MCF 10A (cell line): ENCODE measurements around the gene PATJ. TPM values are rescaled to one million over a fixed set of nuclear protein-coding genes. Genes with fewer than 3 reads are reported as not detected.

Experiments
- BruUV-seq: library from RNA; stranded (reverse); fragments of 400-500 nt; replicated peaks from 2 replicates; lab custom pipeline; 2021; lab: Mats Ljungman, UMichigan
- CTCF ChIA-PET: fragments of 300-600 bp; sonication (Branson Sonifier 250); formaldehyde crosslinking; extraction: SDS; loops from one replicate; lab custom pipeline; 2021; ENCODE audit warnings: antibody characterized with exemption, inconsistent platforms; lab: Yijun Ruan, JAX
- POLR2A ChIA-PET: fragments of 300-600, 350-650 bp; sonication (Branson Sonifier 250); formaldehyde crosslinking; extraction: SDS; loops from one replicate; lab custom pipeline; 2020; ENCODE audit warnings: antibody characterized with exemption, inconsistent platforms; lab: Yijun Ruan, JAX
- DNase-seq: peaks from one replicate; pipeline ENCODE4 v3.0.0-alpha.2; 2018; ENCODE audit not compliant: unreplicated experiment
- H3K27ac Mint-ChIP-seq: one replicate; pipeline ENCODE4 v1.8.0; 2022; ENCODE audit warnings: mild to moderate bottlenecking, low read depth, mixed read lengths; ENCODE audit not compliant: unreplicated experiment
- H3K27me3 Mint-ChIP-seq: one replicate; pipeline ENCODE4 v1.8.0; 2022; ENCODE audit warnings: mixed read lengths; ENCODE audit not compliant: insufficient read depth, unreplicated experiment
- H3K36me3 Mint-ChIP-seq: one replicate; pipeline ENCODE4 v1.8.0; 2022; ENCODE audit warnings: mild to moderate bottlenecking, moderate library complexity, mixed read lengths; ENCODE audit not compliant: insufficient read depth, unreplicated experiment
- H3K4me1 Mint-ChIP-seq: one replicate; pipeline ENCODE4 v1.8.0; 2022; ENCODE audit warnings: mixed read lengths; ENCODE audit not compliant: insufficient read depth, unreplicated experiment
- H3K4me3 Mint-ChIP-seq: one replicate; pipeline ENCODE4 v1.8.0; 2022; ENCODE audit warnings: mild to moderate bottlenecking, moderate library complexity, mixed read lengths; ENCODE audit not compliant: unreplicated experiment
- H3K9me3 Mint-ChIP-seq: one replicate; pipeline ENCODE4 v1.8.0; 2022; ENCODE audit warnings: mixed read lengths; ENCODE audit not compliant: unreplicated experiment
- intact Hi-C: fragments of 100-400 bp; cut with micrococcal nuclease; formaldehyde crosslinking; loops from 2 replicates; pipeline ENCODE4 v1.14.1; 2022
- total RNA-seq: library from RNA; stranded (reverse); gene quantifications from 2 replicates; pipeline ENCODE4 v1.2.3, GENCODE V29; 2022
- TF ChIP-seq, protein P1 (sequence below): fragments of 200-600 bp; IDR thresholded peaks from one replicate; pipeline ENCODE4 v1.8.0; 2022; ENCODE audit warnings: antibody characterized with exemption, mild to moderate bottlenecking; ENCODE audit not compliant: unreplicated experiment

Gene PATJ
- total RNA-seq, 1 experiment from 2014 or later = 28.7 TPM

DNA sequence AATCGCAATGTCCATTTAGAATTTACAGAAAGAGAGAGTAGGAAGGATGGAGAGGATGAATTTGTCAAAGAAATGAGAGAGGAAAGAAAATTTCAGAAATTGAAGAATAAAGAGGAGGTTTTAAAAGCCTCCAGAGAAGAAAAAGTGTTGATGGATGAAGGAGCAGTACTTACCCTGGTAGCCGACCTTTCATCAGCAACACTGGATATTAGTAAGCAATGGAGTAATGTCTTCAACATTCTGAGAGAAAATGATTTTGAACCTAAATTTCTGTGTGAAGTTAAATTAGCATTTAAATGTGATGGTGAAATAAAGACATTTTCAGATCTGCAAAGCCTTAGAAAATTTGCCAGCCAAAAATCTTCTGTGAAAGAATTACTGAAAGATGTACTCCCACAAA is 464.9 kb downstream of the PATJ start:
- ChIA-PET CTCF (no interaction called here), POLR2A (interaction anchor here (1.0 kb wide), 1 partner anchor 23 kb away, joined by 3 read pairs; no protein-coding TSS in a partner anchor)
- TF ChIP-seq, protein P1, sequence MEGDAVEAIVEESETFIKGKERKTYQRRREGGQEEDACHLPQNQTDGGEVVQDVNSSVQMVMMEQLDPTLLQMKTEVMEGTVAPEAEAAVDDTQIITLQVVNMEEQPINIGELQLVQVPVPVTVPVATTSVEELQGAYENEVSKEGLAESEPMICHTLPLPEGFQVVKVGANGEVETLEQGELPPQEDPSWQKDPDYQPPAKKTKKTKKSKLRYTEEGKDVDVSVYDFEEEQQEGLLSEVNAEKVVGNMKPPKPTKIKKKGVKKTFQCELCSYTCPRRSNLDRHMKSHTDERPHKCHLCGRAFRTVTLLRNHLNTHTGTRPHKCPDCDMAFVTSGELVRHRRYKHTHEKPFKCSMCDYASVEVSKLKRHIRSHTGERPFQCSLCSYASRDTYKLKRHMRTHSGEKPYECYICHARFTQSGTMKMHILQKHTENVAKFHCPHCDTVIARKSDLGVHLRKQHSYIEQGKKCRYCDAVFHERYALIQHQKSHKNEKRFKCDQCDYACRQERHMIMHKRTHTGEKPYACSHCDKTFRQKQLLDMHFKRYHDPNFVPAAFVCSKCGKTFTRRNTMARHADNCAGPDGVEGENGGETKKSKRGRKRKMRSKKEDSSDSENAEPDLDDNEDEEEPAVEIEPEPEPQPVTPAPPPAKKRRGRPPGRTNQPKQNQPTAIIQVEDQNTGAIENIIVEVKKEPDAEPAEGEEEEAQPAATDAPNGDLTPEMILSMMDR = no peak
- H3K9me3 Mint-ChIP-seq = peaks cover 29% of the 10 kb centered on the region
- no peaks in the 10 kb centered on the region for H3K36me3 Mint-ChIP-seq
- no peak overlapping the region for H3K4me3 Mint-ChIP-seq
- BruUV-seq = no TSS peak
- H3K27ac Mint-ChIP-seq = no peak overlapping the region
- H3K4me1 Mint-ChIP-seq = peaks cover 12% of the 10 kb centered on the region
- no peaks in the 10 kb centered on the region for H3K27me3 Mint-ChIP-seq
- DNase-seq = no peak
- intact Hi-C loops = no loop called here

DNA sequence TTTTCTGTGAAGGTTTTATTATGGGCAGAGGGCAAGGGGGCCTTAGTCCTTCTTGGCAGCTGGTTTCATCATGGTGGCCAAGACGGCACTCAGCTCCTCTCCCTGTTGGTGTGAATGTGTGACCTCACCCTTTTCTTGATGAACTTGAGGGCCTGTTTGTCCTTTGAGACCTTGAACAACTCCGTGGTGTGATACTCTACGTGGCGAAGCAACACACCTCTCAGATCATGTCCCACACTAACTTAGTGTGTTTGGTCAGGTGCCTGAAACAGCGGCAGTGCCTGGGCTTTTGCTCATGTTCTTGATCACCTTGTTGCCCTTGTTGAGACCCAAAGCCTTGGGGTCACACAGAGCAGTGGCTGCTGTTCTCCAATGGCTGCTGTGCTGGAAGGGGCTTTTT is 465.8 kb downstream of the PATJ start:
- ChIA-PET CTCF (interaction anchor here (0.6 to 1.5 kb wide), 3 partner anchors 33 to 512 kb away, joined by 3 to 5 read pairs (median 3); no protein-coding TSS in a partner anchor), POLR2A (interaction anchor here (1.1 kb wide), 1 partner anchor 227 kb away, joined by 3 read pairs; no protein-coding TSS in a partner anchor)
- H3K36me3 Mint-ChIP-seq = no peaks in the 10 kb centered on the region
- DNase-seq = no peak
- TF ChIP-seq, protein P1 = no peak
- peaks cover 12% of the 10 kb centered on the region for H3K4me1 Mint-ChIP-seq
- intact Hi-C loops = no loop called here
- H3K27ac Mint-ChIP-seq = no peak overlapping the region
- no peaks in the 10 kb centered on the region for H3K27me3 Mint-ChIP-seq
- H3K9me3 Mint-ChIP-seq = peaks cover 29% of the 10 kb centered on the region
- no peak overlapping the region for H3K4me3 Mint-ChIP-seq
- BruUV-seq = no TSS peak

- Mint-ChIP-seq H3K27me3 (no peaks in the 10 kb centered on the region), H3K36me3 (no peaks in the 10 kb centered on the region), H3K9me3 (peaks cover 29% of the 10 kb centered on the region), H3K4me1 (peaks cover 12% of the 10 kb centered on the region), H3K4me3 (no peak overlapping the region), H3K27ac (no peak overlapping the region)
- no peak for DNase-seq
- BruUV-seq = no TSS peak
- intact Hi-C loops = no loop called here
- CTCF ChIA-PET = interaction anchor here (0.7 to 1.5 kb wide), 4 partner anchors 15 to 36 kb away, joined by 3 to 5 read pairs (median 3); no protein-coding TSS in a partner anchor
- POLR2A ChIA-PET = interaction anchor here (1.1 kb wide), 1 partner anchor 227 kb away, joined by 3 read pairs; no protein-coding TSS in a partner anchor
- TF ChIP-seq, protein P1 = no peak
Measured at GRCh38 chr1:62208970-62209369, 466.7 kb downstream of the PATJ start.

GRCh38 chr1:62209931-62210595 is 467.8 kb downstream of the PATJ start:
- Mint-ChIP-seq H3K27ac (no peak overlapping the region), H3K4me1 (peaks cover 12% of the 10 kb centered on the region), H3K36me3 (no peaks in the 10 kb centered on the region), H3K27me3 (no peaks in the 10 kb centered on the region), H3K9me3 (peaks cover 29% of the 10 kb centered on the region), H3K4me3 (no peak overlapping the region)
- intact Hi-C loops = loop anchor here (1.0 kb wide), 2 partner anchors 35 to 197 kb away; no protein-coding TSS in a partner anchor
- BruUV-seq = no TSS peak
- DNase-seq = peak; percentile 70
- ChIA-PET CTCF (interaction anchor here (0.6 to 1.5 kb wide), 4 partner anchors 14 to 613 kb away, joined by 3 to 5 read pairs (median 4); no protein-coding TSS in a partner anchor), POLR2A (no interaction called here)
- TF ChIP-seq, protein P1 = peak; percentile 15
